ENCODE data around the gene MVK. TPM values are rescaled to one million over a fixed set of nuclear protein-coding genes. Genes with fewer than 3 reads are reported as not detected.

Gene MVK
- total RNA-seq, 1 experiment from 2014 or later, result 50.8 TPM

DNA sequence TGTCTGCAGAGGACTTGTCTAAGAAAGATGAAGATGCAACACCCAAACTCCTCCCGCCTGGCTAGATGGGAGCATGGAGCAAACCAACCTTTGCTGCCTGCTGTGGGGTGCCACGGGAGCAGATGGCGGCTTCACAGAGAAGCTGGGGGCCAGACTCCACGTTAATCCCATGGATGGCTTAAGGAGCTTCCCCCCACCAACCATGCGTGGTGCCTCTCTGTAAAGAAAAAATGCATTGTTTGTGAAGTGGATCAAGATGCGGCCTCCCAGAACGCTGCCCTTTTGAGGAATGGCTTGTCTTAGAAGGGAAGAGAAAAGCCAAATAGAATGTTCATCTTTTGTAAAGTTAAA is 15.6 kb downstream of the MVK start:
- H3F3A ChIP-seq (ENCODE audit: insufficient read depth, low read depth), result peaks cover 16% of the 10 kb centered on the region; the same call in 1 of the 2 replicates
- intact Hi-C loops (cut with micrococcal nuclease; ENCODE audit: unreplicated experiment), result no loop called here
- ChIA-PET CTCF (interaction anchor here (0.6 kb wide), 1 partner anchor 85 kb away, joined by 3 read pairs; no protein-coding TSS in a partner anchor), POLR2A (ENCODE audit: unreplicated experiment) (interaction anchor here (0.7 kb wide), 1 partner anchor 148 kb away, joined by 3 read pairs; no protein-coding TSS in a partner anchor)
- no peak for DNase-seq
- H3K27ac ChIP-seq, result no peak overlapping the region
- no peaks in the 10 kb centered on the region for H4K20me1 ChIP-seq (ENCODE audit: insufficient read depth)
- BruUV-seq (replicated peaks), result no TSS peak
- no peaks in the 10 kb centered on the region for H3K9me2 ChIP-seq (ENCODE audit: insufficient read depth)
- peaks cover 20% of the 10 kb centered on the region for H3K4me1 ChIP-seq (replicated peaks; ENCODE audit: insufficient read depth)
- H3K36me3 ChIP-seq (ENCODE audit: low read depth), result no peaks in the 10 kb centered on the region
- no peaks in the 10 kb centered on the region for H3K79me2 ChIP-seq (ENCODE audit: low read depth)
- no peak for TF ChIP-seq CTCF (conservative IDR thresholded peaks at IDR 0.05)
- TF ChIP-seq EZH2 (IDR thresholded peaks at IDR 0.05; ENCODE audit: low read depth), result no peak
- H2AFZ ChIP-seq, result no peak overlapping the region
- no peak overlapping the region for H3K4me3 ChIP-seq
- H3K27me3 ChIP-seq (ENCODE audit: insufficient read depth, low read depth), result no peaks in the 10 kb centered on the region
- no peaks in the 10 kb centered on the region for H3K9me3 ChIP-seq (ENCODE audit: insufficient read depth, low read depth)
- H3K4me2 ChIP-seq, result no peak overlapping the region

DNA sequence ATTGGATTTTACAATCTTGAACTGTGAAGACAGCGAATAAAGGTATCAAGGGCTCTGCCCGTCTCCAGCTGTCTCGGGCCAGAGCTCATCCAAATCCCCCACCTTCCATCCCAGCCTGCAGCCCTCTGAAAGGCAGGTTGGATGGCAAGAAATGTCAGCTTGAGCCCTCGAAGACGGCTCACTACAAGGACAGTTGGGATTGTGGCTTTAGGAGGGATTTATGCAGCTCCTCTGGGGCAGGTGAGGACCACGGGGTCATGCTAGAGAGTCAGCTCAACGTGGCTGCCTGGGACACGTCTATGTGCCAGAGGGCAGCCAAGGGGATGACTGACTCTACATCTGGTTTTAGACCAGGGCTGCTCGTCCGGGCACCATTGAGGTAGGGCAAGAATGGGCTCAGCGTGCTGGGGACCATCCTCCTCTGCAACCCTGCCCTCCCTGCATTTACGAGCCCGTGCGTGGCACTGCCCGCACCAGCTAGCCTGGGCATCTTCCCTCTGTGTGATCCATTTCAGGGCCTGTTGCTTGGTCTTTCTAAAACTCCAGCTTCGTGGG is 16.2 kb downstream of the MVK start:
- ChIA-PET CTCF (interaction anchor here (0.6 kb wide), 1 partner anchor 85 kb away, joined by 3 read pairs; no protein-coding TSS in a partner anchor), POLR2A (ENCODE audit: unreplicated experiment) (interaction anchor here (0.7 kb wide), 1 partner anchor 148 kb away, joined by 3 read pairs; no protein-coding TSS in a partner anchor)
- intact Hi-C loops (cut with micrococcal nuclease; ENCODE audit: unreplicated experiment), result no loop called here
- Histone ChIP-seq H3K4me3 (no peak overlapping the region), H2AFZ (no peak overlapping the region), H3K4me2 (no peak overlapping the region), H3K36me3 (ENCODE audit: low read depth) (no peaks in the 10 kb centered on the region), H3K79me2 (ENCODE audit: low read depth) (no peaks in the 10 kb centered on the region), H3K9me2 (ENCODE audit: insufficient read depth) (no peaks in the 10 kb centered on the region), H3K27me3 (ENCODE audit: insufficient read depth, low read depth) (no peaks in the 10 kb centered on the region), H3F3A (ENCODE audit: insufficient read depth, low read depth) (peaks cover 19% of the 10 kb centered on the region; the same call in 1 of the 2 replicates), H4K20me1 (ENCODE audit: insufficient read depth) (no peaks in the 10 kb centered on the region), H3K27ac (no peak overlapping the region), H3K9me3 (ENCODE audit: insufficient read depth, low read depth) (no peaks in the 10 kb centered on the region), H3K4me1 (replicated peaks; ENCODE audit: insufficient read depth) (peaks cover 20% of the 10 kb centered on the region)
- BruUV-seq (replicated peaks), result no TSS peak
- TF ChIP-seq EZH2 (IDR thresholded peaks at IDR 0.05; ENCODE audit: low read depth) (no peak), CTCF (conservative IDR thresholded peaks at IDR 0.05) (no peak)
- no peak for DNase-seq

GRCh38 chr12:109590566-109590965 is 17.0 kb downstream of the MVK start:
- Histone ChIP-seq H3K27ac (no peak overlapping the region), H3K4me2 (no peak overlapping the region), H3K4me3 (no peak overlapping the region), H3K9me3 (ENCODE audit: insufficient read depth, low read depth) (no peaks in the 10 kb centered on the region), H3K9me2 (ENCODE audit: insufficient read depth) (no peaks in the 10 kb centered on the region), H4K20me1 (ENCODE audit: insufficient read depth) (no peaks in the 10 kb centered on the region), H3K27me3 (ENCODE audit: insufficient read depth, low read depth) (no peaks in the 10 kb centered on the region), H3K4me1 (replicated peaks; ENCODE audit: insufficient read depth) (peaks cover 18% of the 10 kb centered on the region), H3K36me3 (ENCODE audit: low read depth) (no peaks in the 10 kb centered on the region), H3F3A (ENCODE audit: insufficient read depth, low read depth) (peaks cover 19% of the 10 kb centered on the region; the same call in 1 of the 2 replicates), H2AFZ (no peak overlapping the region), H3K79me2 (ENCODE audit: low read depth) (no peaks in the 10 kb centered on the region)
- no TSS peak for BruUV-seq (replicated peaks)
- TF ChIP-seq CTCF (conservative IDR thresholded peaks at IDR 0.05), result no peak
- no peak for TF ChIP-seq EZH2 (IDR thresholded peaks at IDR 0.05; ENCODE audit: low read depth)
- intact Hi-C loops (cut with micrococcal nuclease; ENCODE audit: unreplicated experiment), result no loop called here
- POLR2A ChIA-PET (ENCODE audit: unreplicated experiment), result no interaction called here
- DNase-seq, result no peak
- CTCF ChIA-PET, result no interaction called here

Measured in PC-9 (cell line).